ENCODE data around the gene CTU2.

The CTU2 gene

GRCh38 chr16:88690341-88691128, 15.8 kb upstream of the CTU2 start:
- H3K4me1 ChIP-seq (ENCODE audit: insufficient read depth, low read length, severe bottlenecking), result peaks cover 12% of the 10 kb centered on the region
- H4K20me1 ChIP-seq (ENCODE audit: insufficient read depth, low read length), result no peaks in the 10 kb centered on the region
- no peak overlapping the region for H3K27ac ChIP-seq (ENCODE audit: low read depth, low read length, poor library complexity, severe bottlenecking)
- no peak overlapping the region for H3K9ac ChIP-seq (ENCODE audit: low read length)
- no peak overlapping the region for H3K4me3 ChIP-seq (ENCODE audit: low read depth, low read length, poor library complexity, severe bottlenecking)
- TF ChIP-seq CTCF (IDR thresholded peaks at IDR 0.05; ENCODE audit: low read length), result no peak
- no peak for TF ChIP-seq EZH2 (IDR thresholded peaks at IDR 0.05; ENCODE audit: borderline replicate concordance, low read length)
- H3K4me2 ChIP-seq (ENCODE audit: low read length), result no peak overlapping the region
- H3K9me2 ChIP-seq (ENCODE audit: low read depth, low read length), result no peaks in the 10 kb centered on the region
- no peaks in the 10 kb centered on the region for H3F3A ChIP-seq (ENCODE audit: insufficient read depth, low read length)
- no peak overlapping the region for H2AFZ ChIP-seq (ENCODE audit: low read length)
- peaks cover 18% of the 10 kb centered on the region; the same call in 1 of the 2 replicates for H3K27me3 ChIP-seq (ENCODE audit: insufficient read depth, low read length)
- no peaks in the 10 kb centered on the region for H3K36me3 ChIP-seq (ENCODE audit: insufficient read depth, low read length)
- no peaks in the 10 kb centered on the region for H3K79me2 ChIP-seq (ENCODE audit: insufficient read depth, low read length)
- no peaks in the 10 kb centered on the region for H3K9me3 ChIP-seq (ENCODE audit: low read length)

- Histone ChIP-seq H3K4me3 (ENCODE audit: low read depth, low read length, poor library complexity, severe bottlenecking) (no peak overlapping the region), H3F3A (ENCODE audit: insufficient read depth, low read length) (no peaks in the 10 kb centered on the region), H3K27ac (ENCODE audit: low read depth, low read length, poor library complexity, severe bottlenecking) (no peak overlapping the region), H3K4me1 (ENCODE audit: insufficient read depth, low read length, severe bottlenecking) (peaks cover 5% of the 10 kb centered on the region), H3K4me2 (ENCODE audit: low read length) (no peak overlapping the region), H3K27me3 (ENCODE audit: insufficient read depth, low read length) (peaks cover 20% of the 10 kb centered on the region; the same call in 1 of the 2 replicates), H4K20me1 (ENCODE audit: insufficient read depth, low read length) (no peaks in the 10 kb centered on the region), H3K79me2 (ENCODE audit: insufficient read depth, low read length) (no peaks in the 10 kb centered on the region), H2AFZ (ENCODE audit: low read length) (no peak overlapping the region), H3K9ac (ENCODE audit: low read length) (no peak overlapping the region), H3K9me3 (ENCODE audit: low read length) (no peaks in the 10 kb centered on the region), H3K36me3 (ENCODE audit: insufficient read depth, low read length) (no peaks in the 10 kb centered on the region), H3K9me2 (ENCODE audit: low read depth, low read length) (no peaks in the 10 kb centered on the region)
- TF ChIP-seq EZH2 (IDR thresholded peaks at IDR 0.05; ENCODE audit: borderline replicate concordance, low read length) (no peak), CTCF (IDR thresholded peaks at IDR 0.05; ENCODE audit: low read length) (no peak)
These were observed 15.0 kb upstream of the CTU2 start for GRCh38 chr16:88691129-88691813.

- Histone ChIP-seq H3K27ac (ENCODE audit: low read depth, low read length, poor library complexity, severe bottlenecking) (no peak overlapping the region), H3K4me3 (ENCODE audit: low read depth, low read length, poor library complexity, severe bottlenecking) (no peak overlapping the region), H4K20me1 (ENCODE audit: insufficient read depth, low read length) (no peaks in the 10 kb centered on the region), H3K9me3 (ENCODE audit: low read length) (no peaks in the 10 kb centered on the region), H2AFZ (ENCODE audit: low read length) (no peak overlapping the region), H3K9ac (ENCODE audit: low read length) (no peak overlapping the region), H3K4me2 (ENCODE audit: low read length) (no peak overlapping the region), H3K27me3 (ENCODE audit: insufficient read depth, low read length) (peaks cover 20% of the 10 kb centered on the region; the same call in 1 of the 2 replicates), H3K36me3 (ENCODE audit: insufficient read depth, low read length) (peaks cover under 1% of the 10 kb centered on the region; the same call in 1 of the 2 replicates), H3K9me2 (ENCODE audit: low read depth, low read length) (no peaks in the 10 kb centered on the region), H3K79me2 (ENCODE audit: insufficient read depth, low read length) (no peaks in the 10 kb centered on the region), H3F3A (ENCODE audit: insufficient read depth, low read length) (no peaks in the 10 kb centered on the region), H3K4me1 (ENCODE audit: insufficient read depth, low read length, severe bottlenecking) (no peaks in the 10 kb centered on the region)
- TF ChIP-seq CTCF (IDR thresholded peaks at IDR 0.05; ENCODE audit: low read length), result no peak
- TF ChIP-seq EZH2 (IDR thresholded peaks at IDR 0.05; ENCODE audit: borderline replicate concordance, low read length), result no peak
These were observed 14.3 kb upstream of the CTU2 start for GRCh38 chr16:88691924-88692560.
